K562 (cell line): Measurements from ENCODE around the gene AP2M1. TPM values are rescaled to one million over a fixed set of nuclear protein-coding genes. Genes with fewer than 3 reads are reported as not detected.

Experiments
- ATAC-seq: fragments of 200-7000 bp; cut with Tn5 transposase; 3 replicates; pipeline ENCODE4 v1.9.1; 2020; ENCODE audit warnings: moderate library complexity
- Bru-seq: library from RNA; stranded (reverse); fragments of 400-500 nt; gene quantifications from one replicate; lab custom pipeline; 2021; lab: Mats Ljungman, UMichigan
- BruChase-seq, 2 experiments: library from RNA; stranded (reverse); fragments of 400-500 nt; gene quantifications; one replicate each; lab custom pipeline; 2021; lab: Mats Ljungman, UMichigan
- BruUV-seq: library from RNA; stranded (reverse); fragments of 400-500 nt; replicated peaks from 2 replicates; lab custom pipeline; 2021; lab: Mats Ljungman, UMichigan
- CTCF ChIA-PET: fragments of 300-600 bp; formaldehyde crosslinking; extraction: SDS; loops from one replicate; lab custom pipeline; 2021; ENCODE audit warnings: low intra/inter-chr PET ratio; lab: Yijun Ruan, JAX
- POLR2A ChIA-PET: fragments of 300-600, 350-650 bp; sonication (Branson Sonifier 250); formaldehyde crosslinking; extraction: SDS; loops from one replicate; lab custom pipeline; 2021; ENCODE audit warnings: antibody characterized with exemption, inconsistent platforms; lab: Yijun Ruan, JAX
- DNase-seq, 4 experiments: peaks; one replicate each; pipeline versions ENCODE4 v3.0.0 to v3.0.0-alpha.2; 2011 to 2018; ENCODE audit warnings: low spot score in 3 of 4, mixed read lengths in 3 of 4; ENCODE audit errors: extremely low read depth in 1 of 4
- FAIRE-seq: peaks from 2 replicates; lab custom pipeline; 2011; peaks lifted over from hg19 to GRCh38; lab: Jason Lieb, UNC
- H2AFZ ChIP-seq: 2 replicates; pipeline ENCODE4 v1.6.0; 2011; ENCODE audit warnings: low read depth, low read length, control low read depth, inconsistent platforms
- H3K27ac ChIP-seq: fragments of 200-600 bp; 3 replicates; pipeline ENCODE4 v1.8.0; 2011; ENCODE audit warnings: low read depth, mild to moderate bottlenecking, control low read depth, inconsistent platforms, low read length, moderate library complexity, mixed read lengths; ENCODE audit errors: extremely low read depth
- H3K27me3 ChIP-seq, 2 experiments: fragments of 300-600 bp in 1 of 2; 2 replicates in 1 of 2; 3 replicates in 1 of 2; pipeline versions ENCODE4 v1.6.0 to v1.8.0; 2011; ENCODE audit warnings: inconsistent platforms in 2 of 2, low read length in 2 of 2, mild to moderate bottlenecking in 1 of 2, mixed read lengths in 1 of 2, moderate library complexity in 1 of 2; ENCODE audit not compliant: control insufficient read depth in 2 of 2, insufficient read depth in 2 of 2
- H3K36me3 ChIP-seq: fragments of 300-600 bp; 3 replicates; pipeline ENCODE4 v1.8.0; 2011; ENCODE audit warnings: mild to moderate bottlenecking, low read length, inconsistent platforms; ENCODE audit not compliant: control insufficient read depth, insufficient read depth
- H3K4me1 ChIP-seq, 2 experiments: fragments of 200-600 bp in 1 of 2; replicated peaks in 1 of 2; 2 replicates in 1 of 2; 3 replicates in 1 of 2; pipeline versions ENCODE4 v1.5.1 to v1.8.0; 2011; ENCODE audit warnings: inconsistent platforms in 2 of 2, low read length in 2 of 2, mild to moderate bottlenecking in 1 of 2, mixed read lengths in 1 of 2, moderate library complexity in 1 of 2; ENCODE audit not compliant: control insufficient read depth in 2 of 2, insufficient read depth in 2 of 2
- H3K4me2 ChIP-seq: 2 replicates; pipeline ENCODE4 v1.6.1; 2011; ENCODE audit warnings: low read length, control low read depth, inconsistent platforms, mixed read lengths; ENCODE audit not compliant: insufficient read depth
- H3K4me3 ChIP-seq: fragments of 200-600 bp; sonication (generic), shearing (Covaris generic); 2 replicates; pipeline ENCODE4 v1.5.1; 2016; ENCODE audit warnings: control low read depth, inconsistent platforms
- H3K79me2 ChIP-seq: fragments of 200-600 bp; 3 replicates; pipeline ENCODE4 v1.8.0; 2011; ENCODE audit warnings: low read length, inconsistent platforms; ENCODE audit not compliant: control insufficient read depth, insufficient read depth
- H3K9ac ChIP-seq, 2 experiments: 2 replicates each; pipeline versions ENCODE4 v1.6.0 to v1.6.1; 2011; ENCODE audit warnings: low read depth in 2 of 2, low read length in 2 of 2, control low read depth in 1 of 2, inconsistent platforms in 1 of 2, mild to moderate bottlenecking in 1 of 2, mixed read lengths in 1 of 2; ENCODE audit not compliant: insufficient read depth in 1 of 2
- H3K9me1 ChIP-seq: one replicate; pipeline ENCODE4 v1.6.0; 2011; ENCODE audit warnings: inconsistent platforms, mild to moderate bottlenecking, low read length, moderate library complexity; ENCODE audit not compliant: control insufficient read depth, insufficient read depth
- H3K9me3 ChIP-seq: replicated peaks from 2 replicates; pipeline ENCODE4 v1.5.1; 2011; ENCODE audit warnings: low read depth, low read length, inconsistent platforms; ENCODE audit not compliant: control insufficient read depth, insufficient read depth
- H4K20me1 ChIP-seq: replicated peaks from 2 replicates; pipeline ENCODE4 v1.6.1; 2011; ENCODE audit warnings: low read length, inconsistent platforms, mixed read lengths; ENCODE audit not compliant: control insufficient read depth, insufficient read depth
- CBX3 ChIP-seq, 2 experiments: IDR thresholded peaks; 1 replicate in 1 of 2; 2 replicates in 1 of 2; pipeline ENCODE4 v1.6.1; 2012; ENCODE audit warnings: inconsistent platforms in 2 of 2, low read length in 2 of 2, borderline replicate concordance in 1 of 2, control low read depth in 1 of 2
- FOXM1 ChIP-seq, 2 experiments: fragments of 450-650 bp in 1 of 2; sonication (generic) in 1 of 2; formaldehyde crosslinking in 1 of 2; IDR thresholded peaks; 2 replicates each; pipeline versions ENCODE4 v1.6.1 to v1.9.0; 2017 to 2022; ENCODE audit warnings: low read depth in 2 of 2, mild to moderate bottlenecking in 2 of 2, missing genetic modification reagents in 1 of 2, moderate library complexity in 1 of 2
- SMARCC2 ChIP-seq: fragments of 450-650 bp; IDR thresholded peaks from 2 replicates; pipeline ENCODE4 v1.6.1; 2017; ENCODE audit warnings: antibody characterized with exemption, moderate library complexity, mild to moderate bottlenecking, low read depth
- SNAPC5 ChIP-seq: fragments of 250-450 bp; sonication (Bioruptor Pico); IDR thresholded peaks from 2 replicates; pipeline ENCODE4 v1.8.0; 2021; ENCODE audit warnings: moderate library complexity, mild to moderate bottlenecking, inconsistent platforms
- SUPT5H ChIP-seq: fragments of 450-650 bp; IDR thresholded peaks from 2 replicates; pipeline ENCODE4 v1.6.1; 2016
- TFAP4 ChIP-seq: sonication (generic); formaldehyde crosslinking; IDR thresholded peaks from 2 replicates; pipeline ENCODE4 v1.8.0; 2022; ENCODE audit warnings: missing genetic modification reagents, mild to moderate bottlenecking, moderate library complexity, borderline replicate concordance
- ZNF592 ChIP-seq: fragments of 450-650 bp; IDR thresholded peaks from 2 replicates; pipeline ENCODE4 v1.6.1; 2017; ENCODE audit warnings: antibody characterized with exemption, mild to moderate bottlenecking
- WGBS: fragments of 100-300 bp; shearing (Covaris generic); methylation state at CpG from one replicate; pipeline ENCODE4 v1.1.6; 2016; ENCODE audit warnings: low coverage, mixed read lengths; ENCODE audit not compliant: insufficient coverage; ENCODE audit errors: missing lambda C conversion rate; 5-methylcytosine and 5-hydroxymethylcytosine counted together
- in situ Hi-C: fragments of 300-500 bp; cut with MboI; formaldehyde crosslinking; loops from 4 replicates; pipeline ENCODE4 v1.15.0; 2018; ENCODE audit warnings: inconsistent platforms, mixed read lengths
- intact Hi-C: fragments of 100-400 bp; cut with micrococcal nuclease; formaldehyde crosslinking; loops from 2 replicates; pipeline ENCODE4 v1.14.2; 2022
- long read RNA-seq, 3 experiments: library from polyadenylated mRNA in 2 of 3; library from RNA in 1 of 3; unstranded in 2 of 3; stranded (forward) in 1 of 3; transcript quantifications; one replicate each; pipeline ENCODE4 v2.0.0, GENCODE V29; 2019 to 2022
- polyA minus RNA-seq, 3 experiments: library from RNA; depleted of rRNA, polyadenylated mRNA; stranded (reverse); fragments of >200 nt; gene quantifications; 2 replicates each; pipeline ENCODE4 v1.2.3, GENCODE V29; 2011
- polyA plus RNA-seq, 8 experiments: library from polyadenylated mRNA; depleted of rRNA in 4 of 8; stranded (reverse) in 5 of 8; unstranded in 3 of 8; fragments of >200 nt; fragmentation: Nextera tagmentation in 2 of 8; fragmentation: Illumina TruSeq in 1 of 8; extraction: Ambion mirVana in 2 of 8; extraction: Trizol in 1 of 8; gene quantifications; 2 replicates each; pipeline versions ENCODE4 v1.2.1 to v1.2.3, GENCODE V29; 2011 to 2014; ENCODE audit warnings: inconsistent platforms in 1 of 8, missing spikeins in 1 of 8
- total RNA-seq, 7 experiments: library from RNA; depleted of rRNA in 6 of 7; stranded (reverse); fragments of >200 nt in 6 of 7; fragmentation: Illumina TruSeq in 2 of 7; extraction: Trizol in 2 of 7; gene quantifications; 2 replicates each; pipeline versions ENCODE4 v1.2.1 to v1.2.3, GENCODE V29; 2011 to 2021; ENCODE audit warnings: low replicate concordance in 1 of 7

Gene AP2M1
- total RNA-seq (2011; cell fraction: chromatin; rRNA removed; ENCODE audit: low replicate concordance) = 357 and 707 TPM in 2 replicates
- 352 and 411 TPM in 2 replicates for total RNA-seq (2011; cell fraction: nucleolus; rRNA removed)
- 363 and 369 TPM in 2 replicates for total RNA-seq (2011; cell fraction: nucleoplasm; rRNA removed)
- total RNA-seq (2014; rRNA removed) (282 and 320 TPM in 2 replicates), total RNA-seq (2014; rRNA removed; fragmentation: Illumina TruSeq; extraction: Trizol) (277 and 296 TPM in 2 replicates), total RNA-seq (2015; rRNA removed; fragmentation: Illumina TruSeq; extraction: Trizol) (247 and 250 TPM in 2 replicates), total RNA-seq (2021) (367 and 385 TPM in 2 replicates), polyA plus RNA-seq (2011; rRNA removed) (505 and 704 TPM in 2 replicates), polyA plus RNA-seq (2014; fragmentation: Illumina TruSeq; extraction: Trizol) (400 and 440 TPM in 2 replicates), polyA plus RNA-seq (2014; fragmentation: Nextera tagmentation; extraction: Ambion mirVana) (100 to 1,000 TPM; 118 to 252 TPM), polyA plus RNA-seq (2014; rRNA removed) (275 and 325 TPM in 2 replicates), polyA minus RNA-seq (2011; rRNA and poly(A)+ RNA removed) (381 and 396 TPM in 2 replicates), Bru-seq, nascent RNA (percentile 93 among the genes with signal in this experiment), BruChase-seq, experiment 1, labeled RNA remaining after a 2-hour chase (percentile 91 among the genes with signal in this experiment), BruChase-seq, experiment 2, labeled RNA remaining after a 6-hour chase (percentile 93 among the genes with signal in this experiment)
- 307 and 406 TPM in 2 replicates for polyA plus RNA-seq (2011; cell fraction: cytosol; rRNA removed)
- polyA plus RNA-seq (2011; cell fraction: nucleus; rRNA removed) = 576 and 635 TPM in 2 replicates
- polyA plus RNA-seq (2012) = 764 and 803 TPM in 2 replicates
- 150 and 169 TPM in 2 replicates for polyA minus RNA-seq (2011; cell fraction: cytosol; rRNA and poly(A)+ RNA removed)
- 111 and 158 TPM in 2 replicates for polyA minus RNA-seq (2011; cell fraction: nucleus; rRNA and poly(A)+ RNA removed)
- long read RNA-seq, experiment 1, transcript AP2M1-207 (10 exons, 1,950 nt) = minor isoform, 128 of 1,967 reads
- long read RNA-seq, experiment 1, transcript AP2M1-202 (11 exons, 2,091 nt) = major isoform, 619 of 1,967 reads
- long read RNA-seq, experiment 1, partial matches to known transcripts = 355 of 1,967 reads
- long read RNA-seq, experiment 1, other reads (novel, unspliced or antisense) = 862 of 1,967 reads
- long read RNA-seq, experiment 2, transcript AP2M1-207 (10 exons, 1,950 nt) = minor isoform, 32 of 576 reads
- long read RNA-seq, experiment 2, transcript AP2M1-202 (11 exons, 2,091 nt) = major isoform, 332 of 576 reads
- long read RNA-seq, experiment 2, partial matches to known transcripts = 140 of 576 reads
- long read RNA-seq, experiment 2, other reads (novel, unspliced or antisense) = 69 of 576 reads
- long read RNA-seq, experiment 3, transcript AP2M1-207 (10 exons, 1,950 nt) = minor isoform, 10 of 467 reads
- long read RNA-seq, experiment 3, transcript AP2M1-202 (11 exons, 2,091 nt) = major isoform, 176 of 467 reads
- long read RNA-seq, experiment 3, partial matches to known transcripts = 56 of 467 reads
- long read RNA-seq, experiment 3, other reads (novel, unspliced or antisense) = 225 of 467 reads

- no TSS peak for BruUV-seq
- Histone ChIP-seq H3K27me3 (no peaks in the 10 kb centered on the region), H3K36me3 (peaks cover 69% of the 10 kb centered on the region), H3K4me2 (peak within 1 kb of the TSS; percentile 89), H2AFZ (peak within 1 kb of the TSS; percentile 78), H3K27ac (peak within 1 kb of the TSS; percentile 82), H3K9ac (peak within 1 kb of the TSS; percentile 91 to 100), H3K4me1 (peaks cover 41 to 56% of the 10 kb centered on the region in 2 experiments; a peak in 4 of 5 replicates), H4K20me1 (peaks cover 17% of the 10 kb centered on the region), H3K4me3 (peak within 1 kb of the TSS; percentile 81), H3K79me2 (peaks cover 46% of the 10 kb centered on the region), H3K9me1 (no peaks in the 10 kb centered on the region), H3K9me3 (no peaks in the 10 kb centered on the region)
- WGBS = under 1% methylated on average over 70 of the region's 73 CpGs
- FAIRE-seq (peak; percentile 91), DNase-seq (peak; percentile 86 to 98 (median 92)), ATAC-seq (peak; percentile 88)
- ChIA-PET POLR2A (interaction anchor here (0.5 to 3.6 kb wide), 6 partner anchors 9 to 158 kb away, joined by 3 to 27 read pairs (median 3); partner anchors contain the start of gene DVL3), CTCF (interaction anchor here (1.0 kb wide), 1 partner anchor 29 kb away, joined by 3 read pairs; no protein-coding TSS in a partner anchor)
- in situ Hi-C loops (no loop called here), intact Hi-C loops (loop anchor here (2.0 to 5.0 kb wide), 3 partner anchors 20 to 122 kb away; partner anchors contain the start of genes DVL3, EIF2B5 and PSMD2)
- TF ChIP-seq FOXM1 (IDR thresholded peaks at IDR 0.05; ENCODE audit: low read depth) (no peak), FOXM1 (CRISPR knock-in tag; IDR thresholded peaks at IDR 0.05; ENCODE audit: low read depth) (peak; percentile 31; the same call in 1 of the 2 replicates), SMARCC2 (no peak), CBX3 (IDR thresholded peaks at IDR 0.05; ENCODE audit: borderline replicate concordance in 1 of 2, low read length in 2 of 2) (no peak), SUPT5H (peak; percentile 87), TFAP4 (CRISPR knock-in tag) (peak; percentile 47; the same call in 1 of the 2 replicates), ZNF592 (0 out of 2 replicates have a peak, but pooled peaks have one; percentile 21), SNAPC5 (CRISPR knock-in tag) (no peak)
These were observed at the start of gene AP2M1 for GRCh38 chr3:184174646-184175492. Gene AP2M1 (plus strand): TSS chr3:184174855. CDS start chr3:184176994, 2,139 bp downstream.
